ENCODE results near the gene SYT7. TPM values are rescaled to one million over a fixed set of nuclear protein-coding genes. Genes with fewer than 3 reads are reported as not detected.

The SYT7 gene
- total RNA-seq, 2 experiments from 2014 or later = not detected

DNA sequence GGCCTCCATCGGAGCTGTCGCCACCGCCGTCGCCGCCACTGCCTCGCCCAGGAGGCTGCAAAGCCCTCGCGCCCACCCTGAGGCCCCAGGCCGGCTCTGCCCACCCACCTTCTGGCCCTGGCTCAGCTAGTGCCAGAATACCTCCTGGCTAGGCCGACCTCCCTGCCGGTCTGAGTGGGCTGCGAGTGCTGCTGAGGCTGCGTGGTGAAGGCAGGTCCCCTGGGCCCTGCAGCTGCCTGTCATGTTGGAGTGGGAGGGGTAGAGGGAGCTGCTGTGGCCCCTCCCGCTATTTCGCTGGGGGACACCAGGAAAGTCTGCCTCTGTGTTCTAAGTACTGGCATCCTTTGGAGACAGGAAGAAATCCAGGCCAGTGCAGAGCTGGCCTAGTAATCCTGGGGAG is 38.2 kb downstream of the SYT7 start:
- Mint-ChIP-seq H3K9me3 (no peaks in the 10 kb centered on the region), H3K4me1 (ENCODE audit: low read depth) (no peaks in the 10 kb centered on the region), H3K36me3 (ENCODE audit: low read depth) (no peaks in the 10 kb centered on the region), H3K4me3 (no peak overlapping the region), H3K27ac (no peak overlapping the region), H3K27me3 (peaks cover 25% of the 10 kb centered on the region)
- Histone ChIP-seq H3K4me3 (ENCODE audit: low read length) (no peak overlapping the region), H3K9me3 (ENCODE audit: control insufficient read depth in 1 of 2, insufficient read depth in 1 of 2, low read length in 2 of 2) (peaks cover 0 to 12% of the 10 kb centered on the region in 2 experiments), H3K27me3 (ENCODE audit: control insufficient read depth in 1 of 2, insufficient read depth in 2 of 2, low read length in 2 of 2) (peaks cover 5 to 10% of the 10 kb centered on the region in 2 experiments), H3K27ac (ENCODE audit: low read depth in 1 of 2, low read length in 2 of 2) (no peak overlapping the region), H3K36me3 (ENCODE audit: insufficient read depth, low read length) (no peaks in the 10 kb centered on the region), H3K4me1 (ENCODE audit: insufficient read depth, low read length) (no peaks in the 10 kb centered on the region)
- POLR2A ChIA-PET = no interaction called here
- CTCF ChIA-PET = no interaction called here
- ATAC-seq (ENCODE audit: poor library complexity) (no peak), DNase-seq (no peak)
- no peak for TF ChIP-seq CTCF (IDR thresholded peaks at IDR 0.05)
- intact Hi-C loops (cut with DNase I, micrococcal nuclease) = no loop called here

GRCh38 chr11:61542024-61542461 is 38.8 kb downstream of the SYT7 start:
- no peak overlapping the region for H3K27ac ChIP-seq (ENCODE audit: low read depth in 1 of 2, low read length in 2 of 2)
- peaks cover 5 to 10% of the 10 kb centered on the region in 2 experiments for H3K27me3 ChIP-seq (ENCODE audit: control insufficient read depth in 1 of 2, insufficient read depth in 2 of 2, low read length in 2 of 2)
- intact Hi-C loops (cut with DNase I, micrococcal nuclease) = no loop called here
- peaks cover 0 to 8% of the 10 kb centered on the region in 2 experiments for H3K9me3 ChIP-seq (ENCODE audit: control insufficient read depth in 1 of 2, insufficient read depth in 1 of 2, low read length in 2 of 2)
- Mint-ChIP-seq H3K9me3 (no peaks in the 10 kb centered on the region), H3K4me3 (no peak overlapping the region), H3K4me1 (ENCODE audit: low read depth) (no peaks in the 10 kb centered on the region), H3K27me3 (peaks cover 18% of the 10 kb centered on the region), H3K27ac (no peak overlapping the region), H3K36me3 (ENCODE audit: low read depth) (no peaks in the 10 kb centered on the region)
- DNase-seq (no peak), ATAC-seq (ENCODE audit: poor library complexity) (no peak)
- no peak overlapping the region for H3K4me3 ChIP-seq (ENCODE audit: low read length)
- H3K36me3 ChIP-seq (ENCODE audit: insufficient read depth, low read length) = no peaks in the 10 kb centered on the region
- no peaks in the 10 kb centered on the region for H3K4me1 ChIP-seq (ENCODE audit: insufficient read depth, low read length)
- ChIA-PET POLR2A (no interaction called here), CTCF (no interaction called here)
- TF ChIP-seq CTCF (IDR thresholded peaks at IDR 0.05) = no peak

DNA sequence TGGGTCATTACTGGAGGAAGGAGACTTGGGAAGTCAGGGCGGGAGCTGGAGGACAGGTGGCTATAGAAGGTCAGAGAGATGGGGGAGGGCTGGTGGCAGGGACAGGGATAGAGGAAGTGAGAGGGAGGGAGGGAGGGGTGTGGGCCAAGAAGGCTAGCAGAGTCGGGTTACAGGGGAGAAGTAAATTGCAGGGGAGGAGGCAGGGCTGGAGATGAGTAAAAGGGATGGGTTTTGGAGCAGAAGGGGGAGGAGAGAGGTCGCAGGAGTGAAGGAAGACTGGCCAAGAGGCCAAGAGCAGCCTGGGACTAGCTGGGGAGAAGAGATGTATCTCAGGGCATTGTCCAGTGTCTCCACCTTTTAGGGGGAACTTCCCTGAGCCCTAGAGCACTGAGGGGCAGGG is 39.3 kb downstream of the SYT7 start:
- peaks cover 16% of the 10 kb centered on the region for H3K27me3 Mint-ChIP-seq
- no peaks in the 10 kb centered on the region for H3K36me3 Mint-ChIP-seq (ENCODE audit: low read depth)
- no peaks in the 10 kb centered on the region for H3K4me1 ChIP-seq (ENCODE audit: insufficient read depth, low read length)
- no peak overlapping the region for H3K4me3 Mint-ChIP-seq
- no peak overlapping the region for H3K4me3 ChIP-seq (ENCODE audit: low read length)
- peaks cover 0 to 8% of the 10 kb centered on the region in 2 experiments for H3K9me3 ChIP-seq (ENCODE audit: control insufficient read depth in 1 of 2, insufficient read depth in 1 of 2, low read length in 2 of 2)
- no peak overlapping the region for H3K27ac ChIP-seq (ENCODE audit: low read depth in 1 of 2, low read length in 2 of 2)
- no peaks in the 10 kb centered on the region for H3K9me3 Mint-ChIP-seq
- DNase-seq = no peak
- H3K36me3 ChIP-seq (ENCODE audit: insufficient read depth, low read length) = no peaks in the 10 kb centered on the region
- ChIA-PET POLR2A (no interaction called here), CTCF (no interaction called here)
- H3K4me1 Mint-ChIP-seq (ENCODE audit: low read depth) = no peaks in the 10 kb centered on the region
- H3K27me3 ChIP-seq (ENCODE audit: control insufficient read depth in 1 of 2, insufficient read depth in 2 of 2, low read length in 2 of 2) = peaks cover 5 to 10% of the 10 kb centered on the region in 2 experiments
- H3K27ac Mint-ChIP-seq = no peak overlapping the region
- TF ChIP-seq CTCF (IDR thresholded peaks at IDR 0.05) = no peak
- ATAC-seq (ENCODE audit: poor library complexity) = no peak
- intact Hi-C loops (cut with DNase I, micrococcal nuclease) = no loop called here

Measured in CD4-positive, alpha-beta T cell (primary cell).